ENCODE results near the gene EML4. TPM values are rescaled to one million over a fixed set of nuclear protein-coding genes. Genes with fewer than 3 reads are reported as not detected.
"Not testable (repeated sequence)": the region's sequence is repeated elsewhere in the genome, so short reads cannot be mapped to it uniquely, and the experiment has no call there.

EML4 gene
- total RNA-seq, 2 experiments from 2014 or later, result 37.1 to 43.2 TPM

DNA sequence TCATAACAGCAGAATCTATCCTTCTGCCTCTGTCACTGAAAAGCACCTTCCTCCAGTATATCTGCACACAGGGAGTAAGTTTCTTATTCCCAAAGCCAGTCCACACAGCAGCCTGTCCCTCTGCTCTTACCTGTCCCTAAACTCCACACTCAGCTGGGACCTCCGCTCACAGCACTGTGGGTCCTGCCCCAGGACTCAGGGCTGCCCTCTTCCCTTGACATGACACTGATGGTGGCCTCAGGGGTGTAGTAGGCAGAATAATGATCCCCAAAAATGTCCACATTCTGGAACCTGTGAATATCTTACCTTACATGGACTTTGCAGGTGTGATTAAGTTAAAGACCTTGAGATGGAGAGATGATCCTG lies 39.7 kb upstream of the EML4 start:
- Histone ChIP-seq H2AFZ (ENCODE audit: low read length) (peak overlapping the region; percentile 83; the same call in 1 of the 2 replicates), H3K9me2 (ENCODE audit: insufficient read depth, low read length) (no peaks in the 10 kb centered on the region), H3K9me3 (ENCODE audit: low read length) (no peaks in the 10 kb centered on the region), H3K36me3 (ENCODE audit: insufficient read depth, low read length) (no peaks in the 10 kb centered on the region), H3K4me2 (ENCODE audit: low read length) (peak overlapping the region; percentile 74), H3K79me2 (ENCODE audit: insufficient read depth, low read depth, low read length) (no peaks in the 10 kb centered on the region), H3K27ac (ENCODE audit: low read depth, low read length, poor library complexity, severe bottlenecking) (peak overlapping the region; percentile 58), H4K20me1 (ENCODE audit: insufficient read depth, low read length) (no peaks in the 10 kb centered on the region), H3K4me1 (ENCODE audit: insufficient read depth, low read length, poor library complexity, severe bottlenecking) (peaks cover 87% of the 10 kb centered on the region), H3K4me3 (ENCODE audit: low read depth, low read length, poor library complexity, severe bottlenecking) (peak overlapping the region; percentile 16)
- BruUV-seq (replicated peaks), result no TSS peak
- intact Hi-C loops (cut with micrococcal nuclease; ENCODE audit: unreplicated experiment), result loop anchor here (2.0 kb wide), 1 partner anchor 25 kb away; no protein-coding TSS in a partner anchor
- no peak for DNase-seq (ENCODE audit: low spot score)
- CTCF ChIA-PET (ENCODE audit: unreplicated experiment), result interaction anchor here (1.9 kb wide), 1 partner anchor 24 kb away, joined by 7 read pairs; no protein-coding TSS in a partner anchor
- TF ChIP-seq, protein P1, sequence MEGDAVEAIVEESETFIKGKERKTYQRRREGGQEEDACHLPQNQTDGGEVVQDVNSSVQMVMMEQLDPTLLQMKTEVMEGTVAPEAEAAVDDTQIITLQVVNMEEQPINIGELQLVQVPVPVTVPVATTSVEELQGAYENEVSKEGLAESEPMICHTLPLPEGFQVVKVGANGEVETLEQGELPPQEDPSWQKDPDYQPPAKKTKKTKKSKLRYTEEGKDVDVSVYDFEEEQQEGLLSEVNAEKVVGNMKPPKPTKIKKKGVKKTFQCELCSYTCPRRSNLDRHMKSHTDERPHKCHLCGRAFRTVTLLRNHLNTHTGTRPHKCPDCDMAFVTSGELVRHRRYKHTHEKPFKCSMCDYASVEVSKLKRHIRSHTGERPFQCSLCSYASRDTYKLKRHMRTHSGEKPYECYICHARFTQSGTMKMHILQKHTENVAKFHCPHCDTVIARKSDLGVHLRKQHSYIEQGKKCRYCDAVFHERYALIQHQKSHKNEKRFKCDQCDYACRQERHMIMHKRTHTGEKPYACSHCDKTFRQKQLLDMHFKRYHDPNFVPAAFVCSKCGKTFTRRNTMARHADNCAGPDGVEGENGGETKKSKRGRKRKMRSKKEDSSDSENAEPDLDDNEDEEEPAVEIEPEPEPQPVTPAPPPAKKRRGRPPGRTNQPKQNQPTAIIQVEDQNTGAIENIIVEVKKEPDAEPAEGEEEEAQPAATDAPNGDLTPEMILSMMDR (conservative IDR thresholded peaks at IDR 0.05; ENCODE audit: low read length), result no peak
- no peak for TF ChIP-seq EZH2phosphoT487 (IDR thresholded peaks at IDR 0.05; ENCODE audit: borderline replicate concordance, low read depth, low read length)
- POLR2A ChIA-PET, result interaction anchor here (0.7 to 5.1 kb wide), 4 partner anchors 13 to 1623 kb away, joined by 3 to 26 read pairs (median 4); no protein-coding TSS in a partner anchor

DNA sequence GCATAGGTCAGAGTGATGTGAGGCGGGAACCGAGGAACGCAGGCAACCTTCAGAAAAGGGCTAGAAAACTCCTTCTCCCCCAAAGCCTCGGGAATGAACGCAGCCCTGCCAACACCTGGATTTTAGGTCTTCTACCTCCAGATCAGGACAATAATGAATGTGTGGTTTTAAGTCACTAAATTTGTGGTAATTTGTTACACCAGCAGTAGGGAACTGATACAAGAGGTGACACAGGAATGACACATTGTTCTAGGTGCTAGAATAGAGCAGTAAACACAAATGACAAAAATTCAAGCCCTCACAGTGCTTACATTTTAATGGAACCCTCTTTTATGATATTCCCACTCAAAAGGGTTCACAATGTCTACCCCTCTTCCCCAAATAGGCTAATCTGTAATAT lies 39.2 kb upstream of the EML4 start:
- Histone ChIP-seq H3K27ac (ENCODE audit: low read depth, low read length, poor library complexity, severe bottlenecking) (peak overlapping the region; percentile 58), H3K4me3 (ENCODE audit: low read depth, low read length, poor library complexity, severe bottlenecking) (no peak overlapping the region)
- BruUV-seq (replicated peaks), result no TSS peak

DNA sequence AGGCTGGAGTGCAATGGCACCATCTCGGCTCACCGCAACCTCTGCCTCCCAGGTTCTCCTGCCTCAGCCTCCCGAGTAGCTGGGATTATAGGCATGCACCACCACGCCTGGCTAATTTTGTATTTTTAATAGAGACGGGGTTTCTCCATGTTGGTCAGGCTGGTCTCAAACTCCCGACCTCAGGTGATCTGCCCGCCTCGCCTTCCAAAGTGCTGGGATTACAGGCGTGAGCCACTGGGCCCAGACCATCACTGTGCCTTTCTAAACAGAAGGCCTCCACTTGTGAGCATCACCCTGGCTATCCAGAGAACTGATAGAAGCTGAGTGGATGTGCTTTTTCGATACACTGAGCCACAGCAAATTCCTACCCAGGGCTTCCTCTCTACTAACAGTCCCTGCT lies 38.3 kb upstream of the EML4 start:
- intact Hi-C loops (cut with micrococcal nuclease; ENCODE audit: unreplicated experiment); H3K79me2 ChIP-seq (ENCODE audit: insufficient read depth, low read depth, low read length); H3K9me2 ChIP-seq (ENCODE audit: insufficient read depth, low read length); H3K9me3 ChIP-seq (ENCODE audit: low read length); H2AFZ ChIP-seq (ENCODE audit: low read length); CTCF ChIA-PET (ENCODE audit: unreplicated experiment); H3K36me3 ChIP-seq (ENCODE audit: insufficient read depth, low read length); DNase-seq (ENCODE audit: low spot score); H3K27ac ChIP-seq (ENCODE audit: low read depth, low read length, poor library complexity, severe bottlenecking); H3K4me2 ChIP-seq (ENCODE audit: low read length); H4K20me1 ChIP-seq (ENCODE audit: insufficient read depth, low read length); H3K4me3 ChIP-seq (ENCODE audit: low read depth, low read length, poor library complexity, severe bottlenecking); BruUV-seq (replicated peaks): not testable (repeated sequence)
- H3K4me1 ChIP-seq (ENCODE audit: insufficient read depth, low read length, poor library complexity, severe bottlenecking), result peaks cover 81% of the 10 kb centered on the region
- POLR2A ChIA-PET, result interaction anchor here (0.6 to 3.2 kb wide), 6 partner anchors 7 to 61 kb away, joined by 3 to 17 read pairs (median 6); no protein-coding TSS in a partner anchor

More for the DNA sequence above, 39.2 kb upstream of the EML4 start:
- no peak for DNase-seq (ENCODE audit: low spot score)
- Histone ChIP-seq H3K4me1 (ENCODE audit: insufficient read depth, low read length, poor library complexity, severe bottlenecking) (peaks cover 82% of the 10 kb centered on the region), H3K9me2 (ENCODE audit: insufficient read depth, low read length) (no peaks in the 10 kb centered on the region), H3K36me3 (ENCODE audit: insufficient read depth, low read length) (no peaks in the 10 kb centered on the region), H3K9me3 (ENCODE audit: low read length) (no peaks in the 10 kb centered on the region), H3K79me2 (ENCODE audit: insufficient read depth, low read depth, low read length) (no peaks in the 10 kb centered on the region), H4K20me1 (ENCODE audit: insufficient read depth, low read length) (no peaks in the 10 kb centered on the region), H2AFZ (ENCODE audit: low read length) (no peak overlapping the region; the same call in 1 of the 2 replicates), H3K4me2 (ENCODE audit: low read length) (peak overlapping the region; percentile 74)
- TF ChIP-seq, protein P1 (conservative IDR thresholded peaks at IDR 0.05; ENCODE audit: low read length), result no peak
- no peak for TF ChIP-seq EZH2phosphoT487 (IDR thresholded peaks at IDR 0.05; ENCODE audit: borderline replicate concordance, low read depth, low read length)
- intact Hi-C loops (cut with micrococcal nuclease; ENCODE audit: unreplicated experiment), result loop anchor here (2.0 kb wide), 1 partner anchor 25 kb away; no protein-coding TSS in a partner anchor
- ChIA-PET CTCF (ENCODE audit: unreplicated experiment) (interaction anchor here (1.9 kb wide), 1 partner anchor 25 kb away, joined by 7 read pairs; no protein-coding TSS in a partner anchor), POLR2A (interaction anchor here (0.6 to 5.1 kb wide), 3 partner anchors 12 to 1436 kb away, joined by 3 to 26 read pairs (median 4); no protein-coding TSS in a partner anchor)
